Measurements from ENCODE around the gene DOCK1. TPM values are rescaled to one million over a fixed set of nuclear protein-coding genes. Genes with fewer than 3 reads are reported as not detected.

The DOCK1 gene
- total RNA-seq, 4 donors from 2014 or later, result 31.3 to 82.3 (median 44.1) TPM

DNA sequence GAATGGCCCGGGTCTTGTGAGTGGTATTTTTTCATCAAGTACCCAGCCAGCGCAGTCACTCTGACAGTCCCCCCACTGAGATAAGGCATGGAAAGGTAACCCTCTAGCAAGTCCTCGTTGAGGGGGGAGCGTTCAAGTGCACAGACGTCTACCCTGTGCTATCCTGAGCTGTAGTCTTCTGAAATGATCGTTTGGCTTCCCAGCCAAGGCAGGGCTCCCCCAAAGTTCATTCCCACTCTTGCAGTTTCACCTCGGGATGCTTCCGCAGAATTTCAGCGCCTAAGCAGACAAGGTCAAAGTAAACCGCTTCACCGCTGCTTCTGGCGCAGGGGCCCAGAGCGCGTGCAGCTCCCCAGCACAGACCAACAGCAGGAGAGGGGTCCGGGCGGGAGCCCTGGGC lies 289.4 kb downstream of the DOCK1 start:
- ATAC-seq (ENCODE audit: low FRiP score) (no peak), DNase-seq (ENCODE audit: low spot score) (no peak)
- TF ChIP-seq, protein P1, sequence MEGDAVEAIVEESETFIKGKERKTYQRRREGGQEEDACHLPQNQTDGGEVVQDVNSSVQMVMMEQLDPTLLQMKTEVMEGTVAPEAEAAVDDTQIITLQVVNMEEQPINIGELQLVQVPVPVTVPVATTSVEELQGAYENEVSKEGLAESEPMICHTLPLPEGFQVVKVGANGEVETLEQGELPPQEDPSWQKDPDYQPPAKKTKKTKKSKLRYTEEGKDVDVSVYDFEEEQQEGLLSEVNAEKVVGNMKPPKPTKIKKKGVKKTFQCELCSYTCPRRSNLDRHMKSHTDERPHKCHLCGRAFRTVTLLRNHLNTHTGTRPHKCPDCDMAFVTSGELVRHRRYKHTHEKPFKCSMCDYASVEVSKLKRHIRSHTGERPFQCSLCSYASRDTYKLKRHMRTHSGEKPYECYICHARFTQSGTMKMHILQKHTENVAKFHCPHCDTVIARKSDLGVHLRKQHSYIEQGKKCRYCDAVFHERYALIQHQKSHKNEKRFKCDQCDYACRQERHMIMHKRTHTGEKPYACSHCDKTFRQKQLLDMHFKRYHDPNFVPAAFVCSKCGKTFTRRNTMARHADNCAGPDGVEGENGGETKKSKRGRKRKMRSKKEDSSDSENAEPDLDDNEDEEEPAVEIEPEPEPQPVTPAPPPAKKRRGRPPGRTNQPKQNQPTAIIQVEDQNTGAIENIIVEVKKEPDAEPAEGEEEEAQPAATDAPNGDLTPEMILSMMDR (IDR thresholded peaks at IDR 0.05), result no peak

DNA sequence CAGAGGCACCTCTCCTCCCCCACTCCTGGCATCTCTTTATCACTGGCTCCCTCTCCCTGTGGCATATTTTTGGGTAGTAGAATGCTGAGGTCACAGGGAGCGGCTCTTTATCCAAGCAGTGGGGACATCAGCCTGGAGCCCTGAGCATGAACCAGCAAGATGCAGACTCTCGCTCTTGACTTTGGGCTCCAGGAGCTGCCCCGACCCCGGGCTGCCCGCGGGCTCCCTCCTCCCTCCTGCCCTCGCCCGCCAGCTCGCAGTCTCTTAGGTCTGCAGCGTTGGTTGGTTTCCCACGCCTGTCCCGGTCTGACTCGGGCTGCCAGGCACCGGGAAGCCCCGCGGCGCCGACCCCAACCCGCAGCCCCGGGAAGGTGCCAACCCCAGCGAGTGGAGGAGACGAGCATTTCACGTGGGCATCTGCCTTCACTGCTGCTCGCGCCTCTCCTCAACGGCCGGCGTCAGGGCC lies 289.8 kb downstream of the DOCK1 start:
- no peak for ATAC-seq (ENCODE audit: low FRiP score)
- TF ChIP-seq, protein P1 (IDR thresholded peaks at IDR 0.05), result no peak
- DNase-seq (ENCODE audit: low spot score), result no peak

DNA sequence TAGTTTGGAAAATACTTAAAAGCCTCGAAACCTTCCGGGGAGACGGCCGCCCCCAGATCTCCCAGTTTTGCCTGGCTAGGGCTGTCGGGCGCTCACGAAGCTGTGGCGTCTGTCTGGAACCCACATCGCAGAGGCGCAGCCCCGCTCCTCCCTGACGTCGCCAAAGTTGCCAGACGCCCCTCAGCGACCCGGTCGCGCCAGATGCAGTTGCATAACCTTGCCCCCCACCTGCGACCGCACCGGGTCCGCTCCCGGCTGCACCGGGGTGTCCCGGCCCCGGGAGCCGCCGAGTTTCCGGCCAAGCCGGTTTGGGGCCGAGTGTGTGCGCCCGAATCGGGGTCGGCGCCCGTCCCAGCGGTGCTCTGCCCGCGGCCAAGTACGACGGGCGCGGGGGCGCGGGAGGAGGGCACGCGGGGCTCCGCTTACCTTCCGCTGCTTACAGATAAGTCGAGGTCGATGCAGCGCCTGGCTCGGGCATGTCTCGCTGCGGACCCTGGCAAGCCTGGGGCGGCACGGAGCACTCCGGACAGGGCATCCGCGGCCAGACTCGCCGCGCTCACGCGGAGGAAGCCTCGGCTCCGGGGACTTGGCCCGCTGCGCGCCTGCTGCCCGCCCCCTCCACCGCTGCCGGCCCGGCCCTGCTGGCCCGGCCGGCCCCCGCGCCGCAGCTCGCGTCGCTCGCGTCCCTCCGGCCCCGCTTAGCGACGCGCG lies 290.5 kb downstream of the DOCK1 start:
- TF ChIP-seq, protein P1 (IDR thresholded peaks at IDR 0.05), result no peak
- DNase-seq (ENCODE audit: low spot score), result no peak
- ATAC-seq (ENCODE audit: low FRiP score), result peak; percentile 31

DNA sequence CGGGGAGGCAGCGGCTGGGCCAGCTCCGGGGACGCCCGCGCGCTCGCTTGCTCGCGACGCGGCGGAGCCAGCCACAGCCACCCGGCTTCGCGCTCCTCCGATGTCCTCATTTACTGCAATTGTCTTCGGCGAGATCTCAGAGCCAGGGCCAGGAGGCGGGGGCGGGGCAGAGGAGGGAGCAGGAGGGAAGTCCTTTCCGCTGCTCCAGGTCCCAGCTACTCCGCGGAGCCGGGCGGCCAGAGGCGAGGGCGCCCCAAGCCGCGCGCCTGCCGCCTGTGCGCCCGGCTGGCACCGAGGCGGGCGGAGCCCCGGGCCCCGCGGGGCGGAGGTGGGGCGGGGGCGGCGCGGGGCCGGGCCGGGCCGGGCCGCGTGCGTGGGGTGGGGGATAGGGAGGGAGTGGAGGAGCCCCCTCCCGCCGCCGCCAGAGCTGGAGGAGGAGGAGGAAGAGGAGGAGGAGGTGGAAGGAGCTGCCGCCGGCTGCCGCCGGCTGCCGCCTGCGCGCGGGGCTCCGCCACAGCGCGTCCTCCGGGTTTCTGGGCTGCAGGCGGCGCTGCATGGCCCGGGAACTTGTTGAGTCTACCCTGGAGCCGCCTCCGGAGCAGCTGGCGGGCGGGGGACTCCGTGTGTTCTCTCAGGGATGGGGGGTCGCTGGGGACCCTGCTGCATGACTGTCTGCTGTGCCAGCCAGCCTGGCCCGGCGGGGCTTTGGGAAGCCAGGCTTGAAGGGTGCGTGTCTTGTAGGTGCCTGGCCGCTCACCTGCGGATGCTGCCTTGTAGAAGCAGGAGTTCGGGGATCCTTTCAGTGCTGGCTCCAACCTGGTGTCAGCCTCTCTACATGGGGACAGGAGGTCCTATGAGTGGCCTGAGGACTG lies 291.3 kb downstream of the DOCK1 start, which contains the start of gene INSYN2A:
TSS of gene INSYN2A (minus strand) at position 310 of the 872 bp plus-strand sequence. CDS start 20,196 bp downstream, outside the sequence.
- no peak for DNase-seq (ENCODE audit: low spot score)
- TF ChIP-seq, protein P1 (IDR thresholded peaks at IDR 0.05), result no peak
- ATAC-seq (ENCODE audit: low FRiP score), result peak; percentile 5

DNA sequence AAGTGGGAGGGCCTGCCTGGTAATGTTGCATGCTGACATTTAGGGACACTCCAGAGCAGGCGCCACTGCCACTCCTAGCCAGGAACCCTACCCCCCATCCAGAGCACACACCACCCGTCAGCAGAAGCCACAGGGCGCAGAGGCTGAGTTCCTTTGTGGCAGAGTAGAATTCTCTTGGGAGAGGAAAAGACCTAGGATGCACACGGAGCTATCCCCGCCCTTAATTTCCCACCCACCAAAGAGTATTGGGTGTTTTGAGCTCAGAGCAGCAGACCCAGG lies 291.9 kb downstream of the DOCK1 start:
- TF ChIP-seq, protein P1 (IDR thresholded peaks at IDR 0.05), result no peak
- ATAC-seq (ENCODE audit: low FRiP score) (no peak), DNase-seq (ENCODE audit: low spot score) (no peak)

DNA sequence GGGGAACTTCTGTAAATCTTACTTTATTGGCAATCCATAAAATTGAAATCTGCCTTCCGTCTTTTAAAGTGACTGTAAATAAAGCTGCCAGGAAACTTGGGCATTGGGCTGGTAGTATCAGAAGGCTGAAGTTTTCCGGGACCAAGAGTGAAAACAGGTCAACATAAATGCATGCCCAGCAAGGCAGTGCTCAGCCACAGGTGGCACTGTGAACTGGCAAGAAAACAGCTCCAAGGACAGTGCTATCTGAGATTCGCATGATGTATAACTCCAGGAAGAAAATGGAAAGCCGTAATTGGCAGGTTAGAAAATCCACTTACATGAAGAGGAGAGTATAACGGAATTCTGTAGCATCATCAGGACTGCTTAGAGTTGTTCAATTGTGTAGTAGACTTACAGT lies 293.1 kb downstream of the DOCK1 start:
- no peak for ATAC-seq (ENCODE audit: low FRiP score)
- no peak for DNase-seq (ENCODE audit: low spot score)
- TF ChIP-seq, protein P1 (IDR thresholded peaks at IDR 0.05), result no peak

Data from omental fat pad (tissue), 4 donors.